ENCODE data around the gene PTPRZ1. TPM values are rescaled to one million over a fixed set of nuclear protein-coding genes. Genes with fewer than 3 reads are reported as not detected.

The PTPRZ1 gene
- total RNA-seq, 5 donors from 2014 or later (not counting 1 experiment from before 2014, with no cell fraction given): 0.19 to 0.23 TPM; not detected in 3

DNA sequence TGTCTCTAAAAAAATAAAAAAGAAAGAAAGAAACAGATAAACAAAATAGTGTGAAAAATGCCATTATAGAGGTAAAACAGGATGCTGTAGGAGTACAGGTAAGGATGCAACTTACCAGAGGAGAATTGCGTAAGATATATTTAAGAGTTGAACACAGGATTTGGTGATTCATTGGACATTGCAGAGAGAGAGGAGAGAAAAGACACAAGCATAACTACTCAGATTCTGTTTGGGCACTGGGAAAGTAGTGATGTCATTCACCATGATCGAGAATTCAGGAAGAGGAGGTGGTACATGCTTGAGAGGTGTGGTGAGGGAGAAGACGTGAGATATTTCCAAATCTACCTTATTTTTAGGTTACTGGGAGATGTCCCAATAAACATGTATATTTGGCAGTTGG lies 173.4 kb downstream of the PTPRZ1 start:
- CTCF ChIA-PET: no interaction called here
- no peaks in the 10 kb centered on the region for H3K36me3 Mint-ChIP-seq
- no peak overlapping the region for H3K27ac Mint-ChIP-seq
- POLR2A ChIA-PET: no interaction called here
- H3K4me1 ChIP-seq (ENCODE audit: control insufficient read depth in 1 of 2, extremely low read depth in 1 of 2, insufficient read depth in 2 of 2, low read length in 2 of 2): no peaks in the 10 kb centered on the region
- H3K36me3 ChIP-seq (ENCODE audit: control insufficient read depth in 2 of 2, extremely low read depth in 1 of 2, insufficient read depth in 1 of 2, low read length in 1 of 2): no peaks in the 10 kb centered on the region
- no peak overlapping the region for H3K4me3 Mint-ChIP-seq
- ATAC-seq (replicated peaks in 1 of 4) (no peak), DNase-seq (no peak)
- H3K27ac ChIP-seq (ENCODE audit: low read length): no peak overlapping the region
- no peak overlapping the region for H3K4me3 ChIP-seq (ENCODE audit: control insufficient read depth in 1 of 2, extremely low read depth in 1 of 2, low read length in 1 of 2)
- no peaks in the 10 kb centered on the region for H3K27me3 Mint-ChIP-seq
- H3K9me3 Mint-ChIP-seq: peaks cover 0 to 7% (median 0%) of the 10 kb centered on the region in 3 donors
- no peaks in the 10 kb centered on the region for H3K27me3 ChIP-seq (replicated peaks in 1 of 2; ENCODE audit: control insufficient read depth in 2 of 2, extremely low read depth in 1 of 2, insufficient read depth in 2 of 2, low read length in 1 of 2)
- 87% methylated on average over 3 of the region's 3 CpGs for WGBS (ENCODE audit: insufficient coverage)
- H3K4me1 Mint-ChIP-seq: no peaks in the 10 kb centered on the region
- no peaks in the 10 kb centered on the region for H3K9me3 ChIP-seq

DNA sequence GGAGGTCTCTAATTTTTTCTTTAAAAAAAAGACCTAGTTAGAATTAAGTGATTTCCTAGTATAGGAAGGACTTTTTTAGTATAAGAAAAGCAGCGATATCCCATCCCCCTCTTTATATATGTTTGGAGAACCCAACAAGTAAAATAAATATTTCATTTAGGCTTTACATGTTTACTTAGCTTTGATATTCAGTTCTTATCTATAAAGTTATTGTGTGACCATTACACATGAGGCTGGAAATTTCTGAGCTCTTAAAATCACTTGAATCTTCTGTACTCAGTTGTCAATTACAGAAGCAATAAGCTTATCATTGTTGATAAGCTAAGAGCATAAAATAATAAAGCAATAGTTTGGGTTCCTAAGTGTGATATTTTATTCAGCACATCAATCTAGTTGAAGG lies 181.4 kb downstream of the PTPRZ1 start:
- Histone ChIP-seq H3K27me3 (replicated peaks in 1 of 2; ENCODE audit: control insufficient read depth in 2 of 2, extremely low read depth in 1 of 2, insufficient read depth in 2 of 2, low read length in 1 of 2) (no peaks in the 10 kb centered on the region), H3K4me1 (ENCODE audit: control insufficient read depth in 1 of 2, extremely low read depth in 1 of 2, insufficient read depth in 2 of 2, low read length in 2 of 2) (no peaks in the 10 kb centered on the region), H3K4me3 (ENCODE audit: control insufficient read depth in 1 of 2, extremely low read depth in 1 of 2, low read length in 1 of 2) (no peak overlapping the region), H3K9me3 (no peaks in the 10 kb centered on the region), H3K36me3 (ENCODE audit: control insufficient read depth in 2 of 2, extremely low read depth in 1 of 2, insufficient read depth in 1 of 2, low read length in 1 of 2) (no peaks in the 10 kb centered on the region), H3K27ac (ENCODE audit: low read length) (no peak overlapping the region)
- Mint-ChIP-seq H3K27ac (no peak overlapping the region), H3K4me3 (no peak overlapping the region), H3K36me3 (no peaks in the 10 kb centered on the region), H3K27me3 (no peaks in the 10 kb centered on the region), H3K4me1 (no peaks in the 10 kb centered on the region), H3K9me3 (no peaks in the 10 kb centered on the region)
- ChIA-PET POLR2A (no interaction called here), CTCF (no interaction called here)
- ATAC-seq (replicated peaks in 1 of 4) (no peak), DNase-seq (no peak)
- no CpG with 5 or more reads among the region's 1 CpG for WGBS (ENCODE audit: insufficient coverage)

DNA sequence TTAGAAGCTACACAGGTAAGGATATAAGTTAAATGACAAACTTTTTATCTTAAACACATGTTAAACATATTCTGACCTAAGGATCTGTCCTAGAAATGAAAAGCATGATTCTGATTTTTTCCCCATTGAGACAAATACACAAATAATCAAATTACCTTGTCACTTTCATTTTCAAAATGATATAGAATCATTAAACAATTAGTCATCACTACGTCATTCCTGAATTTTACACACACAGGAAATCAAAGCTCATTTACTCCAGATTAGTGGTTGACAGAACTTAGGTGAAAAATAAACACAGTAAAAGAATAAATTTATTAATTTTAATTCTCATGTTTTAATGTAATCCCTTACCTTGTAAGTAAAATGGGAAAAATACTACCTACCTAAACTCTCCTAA lies 182.1 kb downstream of the PTPRZ1 start:
- no peak overlapping the region for H3K4me3 ChIP-seq (ENCODE audit: control insufficient read depth in 1 of 2, extremely low read depth in 1 of 2, low read length in 1 of 2)
- Mint-ChIP-seq H3K4me3 (no peak overlapping the region), H3K4me1 (no peaks in the 10 kb centered on the region), H3K27me3 (no peaks in the 10 kb centered on the region), H3K9me3 (no peaks in the 10 kb centered on the region), H3K27ac (no peak overlapping the region), H3K36me3 (no peaks in the 10 kb centered on the region)
- POLR2A ChIA-PET: no interaction called here
- no peak for ATAC-seq (replicated peaks in 1 of 4)
- no peaks in the 10 kb centered on the region for H3K27me3 ChIP-seq (replicated peaks in 1 of 2; ENCODE audit: control insufficient read depth in 2 of 2, extremely low read depth in 1 of 2, insufficient read depth in 2 of 2, low read length in 1 of 2)
- CTCF ChIA-PET: no interaction called here
- H3K9me3 ChIP-seq: no peaks in the 10 kb centered on the region
- H3K36me3 ChIP-seq (ENCODE audit: control insufficient read depth in 2 of 2, extremely low read depth in 1 of 2, insufficient read depth in 1 of 2, low read length in 1 of 2): no peaks in the 10 kb centered on the region
- no peak for DNase-seq
- no CpG with 5 or more reads among the region's 1 CpG for WGBS (ENCODE audit: insufficient coverage)
- H3K27ac ChIP-seq (ENCODE audit: low read length): no peak overlapping the region
- H3K4me1 ChIP-seq (ENCODE audit: control insufficient read depth in 1 of 2, extremely low read depth in 1 of 2, insufficient read depth in 2 of 2, low read length in 2 of 2): no peaks in the 10 kb centered on the region

DNA sequence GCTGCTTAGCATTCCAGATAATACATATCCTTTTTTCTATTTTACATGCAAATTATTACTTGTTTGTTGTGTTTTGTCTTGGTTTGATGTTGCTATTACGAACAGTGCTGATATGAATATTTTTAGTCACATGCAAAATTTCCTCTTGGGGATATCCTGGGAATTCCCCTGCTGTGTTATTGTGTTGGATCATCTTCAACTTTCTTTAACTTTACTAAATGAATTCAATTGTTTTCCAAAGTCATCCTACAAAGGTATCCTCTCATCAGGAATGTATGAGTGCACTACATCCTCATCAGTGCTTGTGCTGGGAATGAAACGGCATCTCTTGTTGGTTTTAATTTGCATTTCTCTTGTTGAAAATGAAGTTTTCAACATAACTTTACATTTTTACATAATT lies 184.0 kb downstream of the PTPRZ1 start:
- Histone ChIP-seq H3K4me3 (ENCODE audit: control insufficient read depth in 1 of 2, extremely low read depth in 1 of 2, low read length in 1 of 2) (no peak overlapping the region), H3K27ac (ENCODE audit: low read length) (no peak overlapping the region), H3K4me1 (ENCODE audit: control insufficient read depth in 1 of 2, extremely low read depth in 1 of 2, insufficient read depth in 2 of 2, low read length in 2 of 2) (no peaks in the 10 kb centered on the region), H3K36me3 (ENCODE audit: control insufficient read depth in 2 of 2, extremely low read depth in 1 of 2, insufficient read depth in 1 of 2, low read length in 1 of 2) (no peaks in the 10 kb centered on the region), H3K9me3 (no peaks in the 10 kb centered on the region), H3K27me3 (replicated peaks in 1 of 2; ENCODE audit: control insufficient read depth in 2 of 2, extremely low read depth in 1 of 2, insufficient read depth in 2 of 2, low read length in 1 of 2) (no peaks in the 10 kb centered on the region)
- H3K36me3 Mint-ChIP-seq: no peaks in the 10 kb centered on the region
- no peak overlapping the region for H3K27ac Mint-ChIP-seq
- no peak for ATAC-seq (replicated peaks in 1 of 4)
- no peaks in the 10 kb centered on the region for H3K27me3 Mint-ChIP-seq
- ChIA-PET POLR2A (no interaction called here), CTCF (no interaction called here)
- no peak overlapping the region for H3K4me3 Mint-ChIP-seq
- no peak for DNase-seq
- no peaks in the 10 kb centered on the region for H3K9me3 Mint-ChIP-seq
- no peaks in the 10 kb centered on the region for H3K4me1 Mint-ChIP-seq
- no CpG with 5 or more reads among the region's 2 CpGs for WGBS (ENCODE audit: insufficient coverage)

DNA sequence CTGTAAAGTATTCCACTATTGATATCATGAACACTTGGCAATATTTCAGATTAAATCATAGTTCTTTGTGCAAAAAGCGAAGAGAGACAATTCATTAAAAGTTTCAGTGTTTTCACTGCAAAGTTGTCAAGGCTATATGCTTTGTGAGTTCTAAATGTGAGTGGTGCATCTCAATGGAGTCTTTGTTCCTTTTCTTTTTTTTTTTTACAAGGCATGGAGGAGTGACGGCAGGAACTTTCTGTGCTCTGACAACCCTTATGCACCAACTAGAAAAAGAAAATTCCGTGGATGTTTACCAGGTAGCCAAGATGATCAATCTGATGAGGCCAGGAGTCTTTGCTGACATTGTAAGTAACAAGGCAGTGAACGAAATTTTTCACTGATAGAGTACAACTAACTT lies 186.6 kb downstream of the PTPRZ1 start:
- DNase-seq: no peak
- CTCF ChIA-PET: no interaction called here

DNA sequence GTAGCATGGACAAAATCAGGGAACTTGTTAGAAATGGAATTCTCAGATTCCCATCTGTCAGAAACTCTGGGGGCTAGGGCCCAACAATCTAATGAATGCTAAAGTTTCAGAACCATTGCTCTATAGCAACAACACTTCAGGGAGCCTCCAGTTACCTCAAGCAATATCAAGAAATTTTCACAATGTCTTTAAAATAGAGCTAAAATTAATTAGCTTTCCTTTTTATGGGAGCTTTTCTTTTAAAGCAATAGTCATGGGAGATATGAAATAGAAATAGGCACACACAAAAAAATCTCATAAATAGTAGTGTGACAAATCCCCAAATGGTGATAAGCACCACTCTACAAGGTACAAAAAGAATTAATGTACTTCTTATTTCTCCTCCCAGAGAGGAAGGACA lies 190.2 kb downstream of the PTPRZ1 start:
- H3K9me3 Mint-ChIP-seq: peaks cover 0 to 3% (median 0%) of the 10 kb centered on the region in 3 donors
- H3K27me3 ChIP-seq (replicated peaks in 1 of 2; ENCODE audit: control insufficient read depth in 2 of 2, extremely low read depth in 1 of 2, insufficient read depth in 2 of 2, low read length in 1 of 2): no peaks in the 10 kb centered on the region
- no peak overlapping the region for H3K27ac ChIP-seq (ENCODE audit: low read length)
- CTCF ChIA-PET: interaction anchor here in 1 of 2 donors (0.6 kb wide), 1 partner anchor 103 kb away, joined by 3 read pairs; no protein-coding TSS in a partner anchor
- no peak overlapping the region for H3K27ac Mint-ChIP-seq
- no peaks in the 10 kb centered on the region for H3K36me3 ChIP-seq (ENCODE audit: control insufficient read depth in 2 of 2, extremely low read depth in 1 of 2, insufficient read depth in 1 of 2, low read length in 1 of 2)
- ATAC-seq (replicated peaks in 1 of 4) (no peak), DNase-seq (no peak)
- H3K4me1 Mint-ChIP-seq: no peaks in the 10 kb centered on the region
- no peaks in the 10 kb centered on the region for H3K9me3 ChIP-seq
- POLR2A ChIA-PET: no interaction called here
- H3K4me1 ChIP-seq (ENCODE audit: control insufficient read depth in 1 of 2, extremely low read depth in 1 of 2, insufficient read depth in 2 of 2, low read length in 2 of 2): no peaks in the 10 kb centered on the region
- no peak overlapping the region for H3K4me3 Mint-ChIP-seq
- H3K36me3 Mint-ChIP-seq: no peaks in the 10 kb centered on the region
- H3K27me3 Mint-ChIP-seq: peaks cover 0 to 4% of the 10 kb centered on the region in 2 donors
- no peak overlapping the region for H3K4me3 ChIP-seq (ENCODE audit: control insufficient read depth in 1 of 2, extremely low read depth in 1 of 2, low read length in 1 of 2)

More for the DNA sequence above, 186.6 kb downstream of the PTPRZ1 start:
- Histone ChIP-seq H3K27me3 (replicated peaks in 1 of 2; ENCODE audit: control insufficient read depth in 2 of 2, extremely low read depth in 1 of 2, insufficient read depth in 2 of 2, low read length in 1 of 2) (no peaks in the 10 kb centered on the region), H3K27ac (ENCODE audit: low read length) (no peak overlapping the region), H3K4me3 (ENCODE audit: control insufficient read depth in 1 of 2, extremely low read depth in 1 of 2, low read length in 1 of 2) (no peak overlapping the region), H3K36me3 (ENCODE audit: control insufficient read depth in 2 of 2, extremely low read depth in 1 of 2, insufficient read depth in 1 of 2, low read length in 1 of 2) (no peaks in the 10 kb centered on the region), H3K9me3 (no peaks in the 10 kb centered on the region), H3K4me1 (ENCODE audit: control insufficient read depth in 1 of 2, extremely low read depth in 1 of 2, insufficient read depth in 2 of 2, low read length in 2 of 2) (no peaks in the 10 kb centered on the region)
- no peaks in the 10 kb centered on the region for H3K9me3 Mint-ChIP-seq
- H3K36me3 Mint-ChIP-seq: no peaks in the 10 kb centered on the region
- WGBS (ENCODE audit: insufficient coverage): no CpG with 5 or more reads among the region's 4 CpGs
- H3K4me1 Mint-ChIP-seq: no peaks in the 10 kb centered on the region
- no peak overlapping the region for H3K4me3 Mint-ChIP-seq
- POLR2A ChIA-PET: no interaction called here
- no peaks in the 10 kb centered on the region for H3K27me3 Mint-ChIP-seq
- ATAC-seq (replicated peaks in 1 of 4): no peak
- H3K27ac Mint-ChIP-seq: no peak overlapping the region

DNA sequence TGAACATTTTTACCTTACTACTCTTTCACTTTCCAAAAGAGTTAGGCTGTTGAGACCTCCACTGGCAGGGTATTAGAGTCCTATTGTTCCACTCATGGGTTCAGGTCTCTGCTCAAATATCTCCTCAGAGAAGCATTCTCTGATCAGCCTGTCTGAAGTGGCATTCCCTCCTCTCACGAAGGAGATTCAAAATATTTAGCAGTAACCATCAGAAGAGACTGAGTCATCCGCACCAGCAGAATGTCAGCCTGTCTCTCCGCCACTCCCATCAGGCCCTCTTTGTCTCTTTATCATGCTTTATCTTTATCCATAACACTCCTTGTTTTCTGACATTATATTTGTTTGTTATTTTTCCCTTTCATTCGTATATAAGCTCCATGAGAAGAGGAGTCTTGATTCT lies 192.0 kb downstream of the PTPRZ1 start:
- H3K36me3 ChIP-seq (ENCODE audit: control insufficient read depth in 2 of 2, extremely low read depth in 1 of 2, insufficient read depth in 1 of 2, low read length in 1 of 2): no peaks in the 10 kb centered on the region
- DNase-seq (no peak), ATAC-seq (replicated peaks in 1 of 4) (no peak)
- Mint-ChIP-seq H3K9me3 (peaks cover 0 to 3% (median 0%) of the 10 kb centered on the region in 3 donors), H3K27me3 (peaks cover 0 to 4% of the 10 kb centered on the region in 2 donors), H3K27ac (no peak overlapping the region), H3K4me3 (no peak overlapping the region), H3K4me1 (no peaks in the 10 kb centered on the region), H3K36me3 (no peaks in the 10 kb centered on the region)
- no peak overlapping the region for H3K27ac ChIP-seq (ENCODE audit: low read length)
- H3K4me1 ChIP-seq (ENCODE audit: control insufficient read depth in 1 of 2, extremely low read depth in 1 of 2, insufficient read depth in 2 of 2, low read length in 2 of 2): no peaks in the 10 kb centered on the region
- no peaks in the 10 kb centered on the region for H3K9me3 ChIP-seq
- H3K4me3 ChIP-seq (ENCODE audit: control insufficient read depth in 1 of 2, extremely low read depth in 1 of 2, low read length in 1 of 2): no peak overlapping the region
- no peaks in the 10 kb centered on the region for H3K27me3 ChIP-seq (replicated peaks in 1 of 2; ENCODE audit: control insufficient read depth in 2 of 2, extremely low read depth in 1 of 2, insufficient read depth in 2 of 2, low read length in 1 of 2)
- CTCF ChIA-PET: no interaction called here
- WGBS (ENCODE audit: insufficient coverage): 86% methylated on average over 1 of the region's 4 CpGs
- POLR2A ChIA-PET: no interaction called here
